GM21381 (cell line): Measurements from ENCODE around the gene ATP6V0A1.

Experiments
- ATAC-seq: cut with Tn5 transposase; IDR thresholded peaks from one replicate; pipeline ENCODE4 v1.9.1; 2021; ENCODE audit warnings: mild to moderate bottlenecking, moderate library complexity; ENCODE audit not compliant: unreplicated experiment

The ATP6V0A1 gene

DNA sequence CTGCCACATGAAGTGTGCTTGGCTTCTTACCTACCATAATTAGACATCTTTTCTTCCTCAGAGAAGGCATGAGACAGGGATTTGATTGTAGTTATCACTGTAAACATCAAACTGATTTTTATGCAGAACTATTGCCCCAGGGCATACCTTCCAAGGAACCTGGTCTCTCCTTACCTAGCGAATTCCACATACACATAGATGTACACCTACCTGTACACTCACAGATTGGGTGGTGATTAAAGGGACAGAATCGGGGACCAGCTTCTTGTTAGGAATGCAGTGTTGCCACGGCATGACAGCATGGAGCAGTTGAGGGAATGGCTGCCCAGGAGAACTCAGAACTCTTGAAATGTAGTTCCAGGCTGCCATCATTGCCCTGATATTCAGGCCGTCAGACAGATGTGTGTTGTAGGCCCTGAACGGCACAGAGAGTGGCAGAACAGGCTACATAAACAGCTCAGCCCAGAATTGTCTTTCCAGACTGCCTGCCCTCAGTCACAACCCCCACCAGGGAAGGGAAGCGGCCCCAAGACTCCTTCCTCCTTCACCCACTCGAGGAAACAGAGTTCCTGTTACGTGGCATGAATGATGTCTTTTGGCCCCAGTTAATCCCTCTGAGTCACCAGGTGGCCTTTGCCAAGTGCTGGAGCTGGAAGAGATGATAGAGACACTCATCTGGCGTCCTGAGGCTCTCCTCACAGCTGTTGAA, 59.5 kb downstream of the ATP6V0A1 start:
- no peak for ATAC-seq

DNA sequence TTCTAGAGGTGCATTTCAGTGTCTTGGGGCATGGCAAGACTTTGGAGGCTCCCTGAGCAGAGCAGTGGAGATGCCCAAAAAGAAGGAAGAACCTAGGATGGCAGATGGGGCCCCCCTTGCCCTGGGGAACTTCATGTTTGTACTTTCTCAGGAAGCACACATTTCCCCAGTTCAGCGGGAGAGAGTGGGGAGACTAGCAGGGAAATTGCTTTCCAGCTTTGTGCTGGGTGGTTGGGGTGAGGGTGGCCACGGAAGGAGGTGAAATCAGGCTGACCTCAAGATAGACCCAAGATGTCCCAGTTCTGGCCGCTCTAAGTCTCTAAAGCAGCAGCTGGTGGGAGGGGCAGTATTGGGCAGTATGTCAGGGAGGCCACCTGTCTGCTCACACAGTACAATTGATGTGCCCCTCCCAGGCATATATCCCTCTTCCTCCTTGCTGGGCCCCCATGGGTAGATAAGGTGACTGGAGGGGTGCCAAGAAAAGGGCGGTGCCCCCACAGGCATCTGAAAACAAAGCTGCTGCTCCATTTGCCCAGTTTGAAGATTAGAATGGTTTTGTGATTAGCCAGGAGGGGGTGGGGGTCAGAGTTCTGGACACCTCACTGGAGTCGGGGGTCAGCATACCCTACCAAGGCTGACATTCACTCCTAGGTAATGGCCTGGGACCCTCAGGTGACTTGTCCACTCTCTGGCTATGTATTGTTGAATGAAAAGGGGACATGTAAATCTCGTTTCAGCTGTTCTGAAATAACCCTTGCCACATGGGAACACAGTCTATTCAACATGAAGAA, 60.3 kb downstream of the ATP6V0A1 start:
- no peak for ATAC-seq

DNA sequence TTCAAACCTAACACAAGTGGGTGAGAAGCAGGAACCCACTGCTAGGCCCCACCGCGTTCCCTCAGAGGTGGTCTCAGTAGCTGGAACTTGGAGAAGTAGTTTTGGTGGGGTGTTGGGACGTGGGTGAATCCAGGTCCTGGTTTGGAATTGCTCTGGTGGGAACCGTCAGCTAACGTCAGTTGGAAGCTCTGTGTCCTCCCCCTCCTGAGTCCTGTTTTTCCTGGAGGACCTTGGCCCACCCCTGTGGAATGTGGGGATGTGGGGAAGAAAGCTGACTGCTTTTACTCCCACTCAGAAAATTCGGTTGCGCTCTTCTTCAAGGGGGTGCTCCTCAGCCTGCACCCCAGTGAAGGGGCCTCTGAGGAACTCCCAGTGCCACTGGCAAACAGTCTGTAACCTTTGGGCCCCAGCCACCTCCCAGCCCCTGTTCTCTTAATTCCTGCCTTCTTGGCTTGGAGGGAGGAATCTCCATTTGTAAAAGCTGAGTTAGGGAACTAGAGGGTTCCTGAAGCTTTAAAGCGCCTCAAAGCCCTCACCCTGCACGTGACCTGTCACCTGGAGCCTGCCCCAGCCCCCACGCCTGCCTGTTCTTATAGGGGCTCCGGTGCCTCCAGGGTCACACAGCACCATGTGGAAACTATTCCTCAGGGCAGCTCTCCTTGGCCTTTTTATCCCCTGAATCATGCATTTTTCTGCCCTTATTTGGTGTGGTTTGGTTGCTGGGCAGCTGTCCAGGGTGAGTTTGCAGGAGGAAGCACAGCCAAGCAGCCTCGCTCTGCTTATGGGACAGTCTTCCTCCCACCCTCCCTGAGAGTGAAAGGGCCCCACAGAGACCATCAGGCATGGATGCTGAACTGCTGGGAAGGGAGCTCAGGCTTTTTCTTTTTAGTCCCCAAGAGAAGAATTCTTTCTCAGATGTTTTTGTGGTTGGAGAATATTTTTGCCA, 61.1 kb downstream of the ATP6V0A1 start:
- ATAC-seq, result no peak

DNA sequence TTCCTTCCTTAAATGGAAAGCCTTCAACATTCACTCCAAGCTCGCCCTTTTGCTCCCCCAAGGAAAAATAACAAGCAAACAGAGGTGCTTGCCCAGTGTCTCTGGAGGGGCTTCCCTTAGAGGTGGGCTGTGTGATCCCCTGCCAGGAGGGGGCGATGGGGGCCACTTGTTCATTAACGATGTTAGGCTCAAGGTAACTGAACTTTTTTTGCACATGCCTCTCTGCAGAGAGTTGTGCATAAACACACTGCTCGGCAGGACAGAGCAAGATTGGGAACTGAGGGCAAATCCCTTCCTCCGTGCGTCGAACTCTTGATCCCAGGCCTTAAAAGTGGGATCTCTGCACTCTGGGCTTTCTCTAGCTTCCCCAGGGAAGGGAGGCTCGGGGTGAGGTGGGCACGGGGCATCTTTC, 61.9 kb downstream of the ATP6V0A1 start:
- no peak for ATAC-seq

DNA sequence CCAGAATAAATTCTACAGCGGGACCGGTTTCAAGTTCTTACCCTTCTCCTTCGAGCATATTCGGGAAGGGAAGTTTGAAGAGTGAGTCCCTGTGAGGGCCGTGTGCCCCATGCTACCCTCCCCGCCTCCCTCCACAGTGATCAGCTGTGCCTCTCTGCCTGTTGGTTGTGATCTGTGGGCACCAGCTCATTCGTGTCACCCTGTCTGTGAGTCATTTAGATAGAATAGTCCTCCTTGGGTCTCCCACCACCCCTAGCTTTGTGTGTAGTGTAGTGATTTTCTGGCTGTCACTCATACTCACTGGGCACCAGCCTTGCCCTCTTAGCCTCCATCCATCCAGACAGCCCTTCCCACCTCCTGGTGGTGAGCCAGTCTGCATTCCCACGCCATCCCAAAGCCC, 62.4 kb downstream of the ATP6V0A1 start:
- no peak for ATAC-seq

DNA sequence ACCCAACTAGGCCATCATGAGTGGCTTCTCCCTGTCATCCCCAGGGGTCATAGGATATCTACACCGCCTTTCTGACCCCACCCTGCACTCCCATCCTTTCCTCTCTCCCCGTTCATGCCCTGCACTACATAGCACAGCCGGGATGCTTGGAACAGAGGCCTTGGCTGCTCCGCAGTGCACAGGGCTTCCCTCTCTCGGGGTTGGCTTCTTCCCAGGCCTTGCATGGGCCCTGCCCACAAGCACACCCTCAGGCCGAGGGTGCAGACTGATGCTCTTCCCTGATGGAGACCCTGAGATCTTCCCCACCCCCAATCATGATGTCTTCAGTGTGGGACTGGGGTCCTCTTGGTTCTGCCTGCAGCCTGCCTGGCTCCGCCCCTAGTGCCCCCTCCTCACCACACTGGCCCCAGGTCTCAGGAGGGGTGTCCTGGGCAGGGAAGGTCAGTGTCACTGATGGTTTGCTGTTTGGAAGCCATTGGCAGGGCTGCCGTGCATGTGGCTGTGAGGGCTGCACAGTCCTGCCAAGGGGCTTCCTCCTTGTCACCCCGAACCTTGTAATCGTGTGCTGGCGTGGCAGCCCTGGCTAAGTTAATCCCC, 63.1 kb downstream of the ATP6V0A1 start:
- ATAC-seq, result no peak

DNA sequence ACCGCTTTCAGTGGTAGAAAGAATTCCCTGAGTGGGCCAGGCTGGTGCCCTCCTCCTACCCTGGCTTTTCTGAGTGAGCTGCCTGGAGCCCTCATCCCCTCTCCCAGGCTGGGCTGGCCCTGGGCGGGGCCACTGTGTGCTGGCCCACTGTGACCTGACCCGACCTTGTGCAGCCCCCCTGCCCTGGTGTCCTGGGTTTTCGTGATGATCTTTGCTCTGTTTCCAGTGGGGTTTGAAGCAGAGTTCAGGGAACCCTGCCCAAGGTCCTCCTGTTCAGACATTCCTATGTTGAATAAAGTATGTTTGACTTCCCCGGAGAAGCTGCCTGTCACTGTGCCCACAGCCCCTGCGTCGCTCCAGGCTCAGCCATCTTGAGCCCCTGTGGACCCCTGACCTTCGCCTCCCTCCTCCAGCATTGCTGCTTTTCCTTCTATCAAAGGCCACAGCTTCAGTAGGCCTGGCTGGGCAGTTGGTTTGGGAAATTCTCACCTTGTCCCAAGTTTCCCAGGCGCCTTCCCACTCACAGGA, 63.6 kb downstream of the ATP6V0A1 start:
- ATAC-seq, result no peak

DNA sequence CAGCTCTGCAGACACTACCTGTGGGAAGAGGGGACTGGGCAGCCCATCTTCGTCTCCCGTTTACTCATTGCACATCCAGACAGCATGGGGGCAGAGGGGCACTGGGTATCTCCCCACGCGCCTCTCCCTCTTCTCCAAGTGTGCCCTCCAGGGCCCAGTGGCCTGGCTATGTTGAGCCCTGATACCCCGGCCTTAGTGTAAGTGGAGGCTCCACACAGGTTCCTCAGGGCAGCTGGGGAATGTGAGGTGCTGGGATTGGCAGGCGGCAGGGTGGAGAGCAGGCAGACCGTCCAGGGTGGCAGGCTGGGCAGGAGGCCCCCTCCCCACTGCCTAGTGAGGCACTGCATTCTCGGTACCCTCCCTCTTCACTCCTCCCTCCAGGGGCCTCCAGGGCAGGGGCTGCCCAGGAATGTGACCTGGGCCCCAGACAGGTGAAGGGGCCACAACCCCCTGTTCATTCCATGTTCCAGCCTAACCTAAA, 64.2 kb downstream of the ATP6V0A1 start:
- ATAC-seq, result no peak

DNA sequence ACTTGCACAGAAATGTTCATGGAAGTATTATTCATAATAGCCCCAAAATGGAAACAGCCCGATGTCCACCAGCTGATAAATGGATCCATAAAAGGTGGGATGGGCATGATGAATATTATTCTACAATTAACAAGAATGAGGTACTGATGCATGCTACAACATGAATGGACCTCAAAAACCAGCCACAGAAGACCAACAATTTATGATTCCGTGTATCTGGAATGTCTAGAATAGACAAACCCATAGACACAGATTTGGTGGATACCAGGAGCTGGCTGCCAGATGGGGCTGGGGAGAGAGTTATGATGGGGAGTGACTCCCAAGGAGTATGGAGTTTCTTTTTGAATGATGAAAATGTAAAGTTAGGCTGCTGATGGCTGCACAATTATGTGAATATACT, 66.5 kb downstream of the ATP6V0A1 start:
- ATAC-seq, result no peak

DNA sequence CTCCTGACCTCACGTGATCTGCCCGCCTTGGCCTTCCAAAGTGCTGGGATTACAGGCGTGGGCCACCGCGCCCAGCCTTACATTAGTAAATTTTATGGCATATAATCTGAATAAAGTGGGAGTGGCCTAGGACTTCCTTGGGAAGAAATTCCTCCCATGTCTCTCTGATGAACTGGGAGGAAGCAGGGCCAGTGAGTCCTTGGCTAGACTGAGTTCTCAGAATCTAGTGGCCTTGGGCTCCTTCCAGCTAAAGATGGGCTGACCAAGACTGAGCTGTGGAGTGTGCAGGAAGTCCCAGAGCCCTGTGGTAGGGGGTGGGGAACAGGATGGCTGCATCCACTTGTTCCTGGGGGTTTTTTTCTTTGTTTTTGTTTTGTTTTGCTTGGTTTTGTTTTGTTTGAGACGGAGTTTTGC, 67.4 kb downstream of the ATP6V0A1 start:
- ATAC-seq, result no peak

DNA sequence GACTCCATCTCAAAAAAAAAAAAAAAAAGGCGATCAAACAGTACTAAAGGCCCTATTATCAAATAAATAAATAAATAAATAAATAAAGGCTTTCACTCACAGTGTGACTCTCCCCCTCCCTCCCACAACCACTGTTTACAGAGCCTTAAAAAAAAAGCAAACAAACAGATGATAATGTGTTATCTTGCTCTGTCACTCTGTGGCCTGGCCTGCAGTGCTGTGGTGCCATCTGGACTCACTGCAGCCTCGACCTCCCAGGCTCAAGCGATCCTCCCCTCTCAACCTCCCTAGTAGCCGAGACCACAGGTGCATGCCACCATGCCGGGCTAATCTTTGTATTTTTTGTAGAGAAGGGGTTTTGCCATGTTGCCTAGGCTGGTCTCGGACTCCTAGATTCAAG, 69.3 kb downstream of the ATP6V0A1 start:
- ATAC-seq, result no peak

DNA sequence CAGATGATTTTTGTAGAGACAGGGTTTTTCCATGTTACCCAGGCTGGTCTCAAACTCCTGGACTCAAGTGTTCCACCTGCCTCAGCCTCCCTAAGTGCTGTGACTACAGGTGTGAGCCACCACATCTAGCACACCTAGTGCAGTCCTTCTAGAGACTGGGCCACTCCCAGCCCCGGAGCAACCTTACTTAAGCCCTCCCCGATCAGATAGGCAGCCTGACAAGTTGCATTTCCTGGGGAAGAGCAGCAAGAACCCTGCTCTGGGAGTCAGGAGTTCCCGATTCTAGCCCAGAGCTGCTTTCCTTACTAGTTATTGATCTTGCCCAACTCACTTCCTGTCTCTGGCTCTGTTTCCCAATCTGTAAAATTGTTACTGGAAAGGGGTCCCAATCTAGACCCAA, 70.4 kb downstream of the ATP6V0A1 start:
- ATAC-seq, result no peak

DNA sequence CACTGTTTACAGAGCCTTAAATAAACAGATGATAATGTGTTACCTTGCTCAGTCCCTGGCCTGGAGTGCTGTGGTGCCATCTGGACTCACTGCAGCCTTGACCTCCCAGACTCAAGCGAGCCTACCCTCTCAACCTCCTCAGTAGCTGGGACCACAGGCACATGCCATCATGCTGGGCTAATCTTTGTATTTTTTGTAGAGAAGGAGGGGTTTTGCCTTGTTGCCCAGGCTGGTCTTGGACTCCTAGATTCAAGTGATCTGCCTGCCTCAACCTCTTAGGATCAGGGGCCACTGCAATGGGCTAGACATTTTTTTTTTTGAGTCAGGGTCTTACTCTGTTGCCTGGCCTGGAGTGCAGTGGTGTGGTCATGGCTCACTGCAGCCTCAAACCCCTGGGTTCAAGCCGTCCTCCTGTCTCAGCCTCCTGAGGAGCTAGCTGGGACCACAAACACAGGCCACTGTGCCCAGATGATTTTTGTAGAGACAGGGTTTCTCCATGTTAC, 72.3 kb downstream of the ATP6V0A1 start:
- ATAC-seq, result no peak

DNA sequence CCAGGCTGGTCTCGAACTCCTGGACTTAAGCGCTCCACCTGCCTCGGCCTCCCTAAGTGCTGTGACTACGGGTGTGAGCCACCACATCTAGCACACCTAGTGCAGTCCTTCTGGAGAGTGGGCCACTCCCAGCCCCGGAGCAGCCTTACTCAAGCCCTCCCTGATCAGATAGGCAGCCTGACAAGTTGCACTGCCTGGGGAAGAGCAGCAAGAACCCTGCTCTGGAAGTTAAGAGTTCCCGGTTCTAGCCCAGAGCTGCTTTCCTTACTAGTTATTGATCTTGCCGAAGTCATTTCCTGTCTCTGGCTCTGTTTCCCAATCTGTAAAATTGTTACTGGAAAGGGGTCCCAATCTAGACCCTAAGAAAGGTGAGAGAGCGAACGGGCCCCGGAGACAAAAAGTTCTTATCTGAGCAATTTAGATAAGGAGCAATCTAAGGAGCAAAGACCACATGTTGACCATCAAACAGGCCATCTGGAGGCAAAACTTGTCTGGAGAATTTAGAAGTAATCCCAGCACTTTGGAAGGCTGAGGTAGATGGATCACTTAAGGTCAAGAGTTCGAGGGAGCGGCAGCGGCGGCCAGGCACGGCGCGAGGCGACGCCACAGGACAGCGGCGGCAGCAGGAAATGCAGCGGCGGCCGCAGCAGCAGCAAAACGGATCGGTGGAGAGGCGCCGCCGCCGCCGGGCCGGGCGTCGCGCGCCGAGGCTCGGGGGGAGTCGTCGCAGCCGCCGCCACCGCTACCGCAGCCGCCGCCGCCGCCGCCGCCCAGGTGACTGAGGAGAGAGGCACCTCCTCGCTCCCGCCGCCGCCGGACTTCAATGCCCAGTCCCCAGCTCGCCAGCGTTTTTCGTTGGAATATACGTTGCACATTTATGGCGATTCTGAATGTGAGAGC, 73.0 kb downstream of the ATP6V0A1 start:
- no peak for ATAC-seq

DNA sequence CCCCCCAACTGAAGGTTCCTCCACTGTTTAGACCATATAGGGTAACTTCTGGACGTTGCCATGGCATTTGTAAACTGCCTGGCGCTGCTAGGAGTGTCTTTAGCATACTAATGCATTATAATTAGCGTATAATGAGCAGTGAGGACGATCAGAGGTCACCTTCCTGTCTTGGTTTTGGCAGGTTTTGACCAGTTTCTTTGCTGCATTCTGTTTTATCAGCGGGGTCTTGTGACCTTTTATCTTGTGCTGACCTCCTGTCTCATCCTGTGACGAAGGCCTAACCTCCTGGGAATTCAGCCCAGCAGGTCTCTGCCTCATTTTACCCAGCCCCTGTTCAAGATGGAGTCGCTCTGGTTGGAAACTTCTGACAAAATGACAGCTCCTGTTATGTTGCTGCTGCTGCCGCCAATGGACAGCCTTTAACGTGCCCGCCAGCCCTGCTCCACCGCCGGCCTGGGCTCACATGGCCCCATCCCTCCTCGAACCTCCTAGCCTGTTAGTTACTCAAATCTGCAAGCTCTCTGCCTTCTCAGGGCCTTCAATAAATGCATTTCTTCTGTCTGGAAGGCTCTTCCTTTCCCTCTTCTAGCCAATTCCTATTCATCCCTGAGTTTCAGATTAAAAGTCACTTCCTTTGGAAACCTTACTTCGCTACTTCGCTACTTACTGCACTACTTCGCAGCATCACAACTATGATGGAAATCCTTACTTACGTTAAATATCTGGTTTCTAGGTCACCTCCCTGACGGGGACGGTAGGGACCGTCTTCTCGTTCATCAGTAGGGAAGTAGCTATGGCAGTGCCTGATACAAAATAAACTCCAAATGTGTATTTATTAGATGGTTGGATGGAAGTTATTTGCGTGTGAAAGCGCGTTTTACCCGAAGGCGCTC, 76.7 kb downstream of the ATP6V0A1 start:
- no peak for ATAC-seq

DNA sequence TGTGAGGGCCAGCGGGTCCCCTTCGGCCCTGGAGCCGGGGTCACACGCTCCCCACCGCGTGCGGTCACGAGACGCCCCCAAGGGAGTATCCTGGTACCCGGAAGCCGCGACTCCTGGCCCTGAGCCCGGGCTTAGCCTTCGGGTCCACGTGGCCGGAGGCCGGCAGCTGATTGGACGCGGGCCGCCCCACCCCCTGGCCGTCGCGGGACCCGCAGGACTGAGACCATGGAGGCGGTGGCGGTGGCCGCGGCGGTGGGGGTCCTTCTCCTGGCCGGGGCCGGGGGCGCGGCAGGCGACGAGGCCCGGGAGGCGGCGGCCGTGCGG, 77.3 kb downstream of the ATP6V0A1 start, which contains the start of gene NAGLU:
Gene NAGLU (plus strand): TSS at position 194 of the 324 bp plus-strand sequence. CDS start 32 bp downstream, at position 226.
- ATAC-seq, result peak; percentile 78

DNA sequence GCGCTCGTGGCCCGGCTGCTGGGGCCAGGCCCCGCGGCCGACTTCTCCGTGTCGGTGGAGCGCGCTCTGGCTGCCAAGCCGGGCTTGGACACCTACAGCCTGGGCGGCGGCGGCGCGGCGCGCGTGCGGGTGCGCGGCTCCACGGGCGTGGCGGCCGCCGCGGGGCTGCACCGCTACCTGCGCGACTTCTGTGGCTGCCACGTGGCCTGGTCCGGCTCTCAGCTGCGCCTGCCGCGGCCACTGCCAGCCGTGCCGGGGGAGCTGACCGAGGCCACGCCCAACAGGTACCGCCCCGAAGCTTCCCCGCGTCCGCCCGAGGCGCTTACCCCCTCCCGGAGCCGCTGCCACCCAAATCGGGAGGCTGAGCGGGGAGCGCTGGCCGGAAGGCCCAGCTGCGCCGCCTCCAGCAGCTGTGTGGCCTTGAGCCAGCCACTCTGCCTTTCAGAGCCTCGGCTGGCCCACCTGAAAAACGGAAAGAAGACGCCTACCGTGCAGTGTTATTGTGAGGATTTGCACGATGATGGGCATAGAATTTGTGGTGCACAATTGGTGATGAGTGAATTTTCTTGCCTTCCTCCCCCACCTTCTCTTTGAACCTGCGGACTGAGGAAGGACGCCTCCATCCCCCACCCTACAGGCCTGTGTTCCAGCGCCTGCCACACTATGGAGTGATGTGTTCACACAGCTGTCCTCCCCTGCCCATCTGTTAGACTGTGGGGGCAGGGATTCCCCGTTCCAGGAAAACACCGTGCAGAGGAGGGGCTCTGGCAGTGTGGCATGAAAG, 77.9 kb downstream of the ATP6V0A1 start:
- ATAC-seq, result peak; percentile 62
